ENCODE data around the gene PDE3B.
"Not testable (repeated sequence)": the region's sequence is repeated elsewhere in the genome, so short reads cannot be mapped to it uniquely, and the experiment has no call there.

Gene PDE3B

GRCh38 chr11:14854057-14854456, 210.5 kb downstream of the PDE3B start:
- no peak overlapping the region for H3K4me2 ChIP-seq
- TF ChIP-seq Cebpa-rat (IDR thresholded peaks at IDR 0.05), result no peak
- no peaks in the 10 kb centered on the region for H3K9me3 ChIP-seq (replicated peaks in 1 of 11)
- no peak overlapping the region for H3K27ac ChIP-seq
- H3K36me3 ChIP-seq, result peaks cover 0 to 86% (median 48%) of the 10 kb centered on the region in 11 experiments; a peak in 13 of 22 replicates
- peaks cover 0 to 17% (median 0%) of the 10 kb centered on the region in 11 experiments; a peak in 1 of 22 replicates for H4K20me1 ChIP-seq
- H3K27me3 ChIP-seq, result no peaks in the 10 kb centered on the region
- no peaks in the 10 kb centered on the region for H3K4me1 ChIP-seq
- H3K4me3 ChIP-seq, result no peak overlapping the region
- no peak overlapping the region for H3K9ac ChIP-seq

- H3K36me3 ChIP-seq, result peaks cover 0 to 100% (median 51%) of the 10 kb centered on the region in 11 experiments; a peak in 13 of 22 replicates
- no peak overlapping the region for H3K4me2 ChIP-seq
Observed at GRCh38 chr11:14855890-14856289, 212.3 kb downstream of the PDE3B start.

DNA sequence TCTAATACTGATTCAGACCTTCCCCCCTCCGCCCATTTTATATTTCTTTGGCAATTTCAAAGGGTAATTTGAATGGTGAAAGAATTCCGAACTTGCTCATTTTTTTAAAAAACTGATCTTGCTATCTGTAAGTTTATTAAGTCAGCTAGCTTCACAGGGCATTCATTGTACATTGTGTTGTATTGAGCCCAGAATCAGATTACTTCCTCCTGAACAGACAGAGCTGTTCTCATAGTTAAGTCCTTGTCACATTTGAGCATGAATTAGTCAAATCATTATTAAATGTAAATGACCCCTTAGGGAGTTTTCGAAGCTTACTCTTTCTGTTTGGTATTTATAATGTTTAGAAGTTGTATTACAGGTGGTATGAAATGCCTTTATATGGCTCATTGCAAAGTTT, 214.0 kb downstream of the PDE3B start:
- H3K9ac ChIP-seq, result no peak overlapping the region
- no peak overlapping the region for H3K27ac ChIP-seq
- H3K36me3 ChIP-seq, result peaks cover 0 to 100% (median 58%) of the 10 kb centered on the region in 11 experiments; a peak in 19 of 22 replicates
- H3K9me3 ChIP-seq (replicated peaks in 1 of 11), result peaks cover 0 to 12% (median 4%) of the 10 kb centered on the region in 11 experiments; a peak in 5 of 22 replicates
- peaks cover 0 to 10% (median 0%) of the 10 kb centered on the region in 11 experiments; a peak in 1 of 22 replicates for H4K20me1 ChIP-seq
- H3K4me3 ChIP-seq, result no peak overlapping the region
- H3K4me1 ChIP-seq, result no peaks in the 10 kb centered on the region
- H3K4me2 ChIP-seq, result no peak overlapping the region
- no peaks in the 10 kb centered on the region for H3K27me3 ChIP-seq
- no peak for TF ChIP-seq Cebpa-rat (IDR thresholded peaks at IDR 0.05)

More at GRCh38 chr11:14855890-14856289, 212.3 kb downstream of the PDE3B start:
- Histone ChIP-seq H3K27ac (no peak overlapping the region), H3K4me3 (no peak overlapping the region), H4K20me1 (peaks cover 0 to 16% (median 0%) of the 10 kb centered on the region in 11 experiments; a peak in 1 of 22 replicates), H3K9me3 (replicated peaks in 1 of 11) (no peaks in the 10 kb centered on the region), H3K27me3 (no peaks in the 10 kb centered on the region), H3K9ac (no peak overlapping the region), H3K4me1 (no peaks in the 10 kb centered on the region)
- TF ChIP-seq Cebpa-rat (IDR thresholded peaks at IDR 0.05), result no peak

DNA sequence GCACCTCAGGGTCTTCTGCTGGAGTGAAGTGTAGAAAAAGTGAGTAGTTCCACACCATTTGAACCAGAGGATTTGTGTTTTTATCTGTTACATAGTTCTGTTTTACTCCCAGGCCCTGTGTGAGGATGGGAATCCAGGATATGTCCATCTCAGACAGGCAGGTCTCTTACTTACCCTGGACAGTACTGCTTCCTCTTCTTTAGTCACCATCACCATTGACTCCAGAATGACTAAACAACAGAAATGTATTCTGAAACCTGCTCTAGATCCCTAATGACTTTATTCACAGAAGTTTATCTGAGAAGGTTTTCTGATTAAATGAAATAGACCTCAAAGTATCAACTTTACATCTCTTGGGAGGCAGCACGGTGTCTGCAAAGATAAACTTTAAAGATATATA, 214.8 kb downstream of the PDE3B start:
- H4K20me1 ChIP-seq, result peaks cover 0 to 10% (median 0%) of the 10 kb centered on the region in 11 experiments; a peak in 1 of 22 replicates
- no peak overlapping the region for H3K9ac ChIP-seq
- no peaks in the 10 kb centered on the region for H3K4me1 ChIP-seq
- H3K36me3 ChIP-seq, result peaks cover 0 to 100% (median 61%) of the 10 kb centered on the region in 11 experiments; a peak in 20 of 22 replicates
- H3K9me3 ChIP-seq (replicated peaks in 1 of 11), result peaks cover 0 to 20% (median 9%) of the 10 kb centered on the region in 11 experiments; a peak in 13 of 22 replicates
- TF ChIP-seq Cebpa-rat (IDR thresholded peaks at IDR 0.05), result no peak
- no peaks in the 10 kb centered on the region for H3K27me3 ChIP-seq
- no peak overlapping the region for H3K27ac ChIP-seq
- H3K4me2 ChIP-seq, result no peak overlapping the region
- H3K4me3 ChIP-seq, result no peak overlapping the region

GRCh38 chr11:14860511-14860910, 216.9 kb downstream of the PDE3B start:
- H3K27me3 ChIP-seq, result no peaks in the 10 kb centered on the region
- H3K4me2 ChIP-seq, result no peak overlapping the region
- peaks cover 0 to 98% (median 64%) of the 10 kb centered on the region in 11 experiments; a peak in 21 of 22 replicates for H3K36me3 ChIP-seq
- no peaks in the 10 kb centered on the region for H3K4me1 ChIP-seq
- no peak for TF ChIP-seq Cebpa-rat (IDR thresholded peaks at IDR 0.05)
- H3K9ac ChIP-seq, result no peak overlapping the region
- H3K4me3 ChIP-seq, result no peak overlapping the region
- H4K20me1 ChIP-seq, result peaks cover 0 to 10% (median 0%) of the 10 kb centered on the region in 11 experiments; a peak in 1 of 22 replicates
- peaks cover 0 to 31% (median 15%) of the 10 kb centered on the region in 11 experiments; a peak in 15 of 22 replicates for H3K9me3 ChIP-seq (replicated peaks in 1 of 11)
- no peak overlapping the region for H3K27ac ChIP-seq

- no peak overlapping the region for H3K27ac ChIP-seq
- 0 out of 22 replicates have a peak, but pooled peaks cover 0 to 10% (median 0%) of the 10 kb centered on the region in 11 experiments for H4K20me1 ChIP-seq
- peaks cover 0 to 31% (median 15%) of the 10 kb centered on the region in 11 experiments; a peak in 15 of 22 replicates for H3K9me3 ChIP-seq (replicated peaks in 1 of 11)
- H3K9ac ChIP-seq, result no peak overlapping the region
- no peaks in the 10 kb centered on the region for H3K4me1 ChIP-seq
- H3K4me2 ChIP-seq, result no peak overlapping the region
- TF ChIP-seq Cebpa-rat (IDR thresholded peaks at IDR 0.05), result no peak
- peaks cover 0 to 97% (median 66%) of the 10 kb centered on the region in 11 experiments; a peak in 21 of 22 replicates for H3K36me3 ChIP-seq
- no peaks in the 10 kb centered on the region for H3K27me3 ChIP-seq
- no peak overlapping the region for H3K4me3 ChIP-seq
Observed at GRCh38 chr11:14861680-14862079, 218.1 kb downstream of the PDE3B start.

- not testable (repeated sequence) for H3K27ac ChIP-seq, H3K4me1 ChIP-seq, H3K9ac ChIP-seq, H4K20me1 ChIP-seq, H3K4me3 ChIP-seq, H3K27me3 ChIP-seq, H3K4me2 ChIP-seq
- H3K9me3 ChIP-seq (replicated peaks in 1 of 11), result peaks cover 0 to 31% (median 15%) of the 10 kb centered on the region in 11 experiments; a peak in 15 of 22 replicates
- peaks cover 5 to 97% (median 74%) of the 10 kb centered on the region in 11 experiments for H3K36me3 ChIP-seq
Observed at GRCh38 chr11:14863775-14864174, 220.2 kb downstream of the PDE3B start.

- no peaks in the 10 kb centered on the region for H3K4me1 ChIP-seq
- H3K27me3 ChIP-seq, result no peaks in the 10 kb centered on the region
- no peak for TF ChIP-seq Cebpa-rat (IDR thresholded peaks at IDR 0.05)
- peaks cover 10 to 99% (median 87%) of the 10 kb centered on the region in 11 experiments; a peak in 21 of 22 replicates for H3K36me3 ChIP-seq
- H3K4me2 ChIP-seq, result no peak overlapping the region
- H3K9me3 ChIP-seq (replicated peaks in 1 of 11), result no peaks in the 10 kb centered on the region
- no peak overlapping the region for H3K9ac ChIP-seq
- no peak overlapping the region for H3K27ac ChIP-seq
- H3K4me3 ChIP-seq, result no peak overlapping the region
- H4K20me1 ChIP-seq, result peaks cover 0 to 10% (median 0%) of the 10 kb centered on the region in 11 experiments; a peak in 1 of 22 replicates
Observed at GRCh38 chr11:14872032-14872431, 228.4 kb downstream of the PDE3B start.

GRCh38 chr11:14873632-14874031, 230.0 kb downstream of the PDE3B start:
- Histone ChIP-seq H3K27ac (no peak overlapping the region), H3K9me3 (replicated peaks in 1 of 11) (no peaks in the 10 kb centered on the region), H4K20me1 (peaks cover 0 to 6% (median 0%) of the 10 kb centered on the region in 11 experiments; a peak in 1 of 22 replicates), H3K27me3 (no peaks in the 10 kb centered on the region), H3K4me2 (no peak overlapping the region), H3K4me1 (no peaks in the 10 kb centered on the region), H3K4me3 (no peak overlapping the region), H3K9ac (no peak overlapping the region), H3K36me3 (peaks cover 22 to 100% (median 89%) of the 10 kb centered on the region in 11 experiments)
- no peak for TF ChIP-seq Cebpa-rat (IDR thresholded peaks at IDR 0.05)

DNA sequence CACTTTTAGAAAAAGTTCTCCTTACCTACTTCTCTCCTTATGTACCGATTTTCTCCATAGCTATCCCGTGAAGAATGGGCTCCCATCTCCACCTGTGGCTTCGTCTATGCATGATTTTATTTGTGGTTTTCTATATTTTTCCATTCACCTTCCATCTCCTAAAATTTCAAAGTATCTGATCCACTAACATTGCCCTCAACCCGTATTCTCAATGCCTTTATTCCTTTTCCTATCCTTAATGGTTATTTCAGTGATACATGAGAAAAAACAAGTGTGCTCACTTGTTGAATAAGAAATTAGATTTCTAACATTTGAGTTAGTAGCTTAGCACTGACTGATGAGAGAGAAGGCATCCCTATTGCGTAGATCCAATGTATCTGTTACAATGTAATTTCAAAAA, 231.6 kb downstream of the PDE3B start:
- Histone ChIP-seq H3K4me2 (no peak overlapping the region), H3K4me3 (no peak overlapping the region), H3K9me3 (replicated peaks in 1 of 11) (no peaks in the 10 kb centered on the region), H3K9ac (no peak overlapping the region), H3K27me3 (no peaks in the 10 kb centered on the region), H3K4me1 (no peaks in the 10 kb centered on the region), H4K20me1 (peaks cover 0 to 6% (median 0%) of the 10 kb centered on the region in 11 experiments; a peak in 1 of 22 replicates), H3K36me3 (peaks cover 21 to 100% (median 83%) of the 10 kb centered on the region in 11 experiments), H3K27ac (no peak overlapping the region)
- TF ChIP-seq Cebpa-rat (IDR thresholded peaks at IDR 0.05), result no peak

Measured in BLaER1 treated with 17β-estradiol and CSF1 and Interleukin-3, amounts not matched to agents 10 nM and 100 nM (cell line).